ENCODE results near the gene USP28. TPM values are rescaled to one million over a fixed set of nuclear protein-coding genes. Genes with fewer than 3 reads are reported as not detected.
"Not testable (repeated sequence)": the region's sequence is repeated elsewhere in the genome, so short reads cannot be mapped to it uniquely, and the experiment has no call there.

Gene USP28
- total RNA-seq, 1 donor from 2014 or later = 25.6 TPM

- not testable (repeated sequence) for DNase-seq (ENCODE audit: extremely low read depth, low read depth, low spot score)
Observed at GRCh38 chr11:113879446-113879845, 4.1 kb upstream of the USP28 start.

- no peak for DNase-seq (ENCODE audit: extremely low read depth, low read depth, low spot score)
Observed at GRCh38 chr11:113877670-113878055, 2.3 kb upstream of the USP28 start.

- no peak for DNase-seq (ENCODE audit: extremely low read depth, low read depth, low spot score)
Observed at GRCh38 chr11:113876798-113877669, 1.7 kb upstream of the USP28 start.

- no peak for DNase-seq (ENCODE audit: extremely low read depth, low read depth, low spot score)
Observed at GRCh38 chr11:113876074-113876797, 864 bp upstream of the USP28 start.

- no peak for DNase-seq (ENCODE audit: extremely low read depth, low read depth, low spot score)
Observed at GRCh38 chr11:113874581-113875233, 665 bp downstream of the USP28 start.

GRCh38 chr11:113874096-113874495 lies 1.3 kb downstream of the USP28 start:
- DNase-seq (ENCODE audit: extremely low read depth, low read depth, low spot score) = no peak

- no peak for DNase-seq (ENCODE audit: extremely low read depth, low read depth, low spot score)
Observed at GRCh38 chr11:113873236-113873626, 2.1 kb downstream of the USP28 start.

GRCh38 chr11:113871336-113871735 lies 4.0 kb downstream of the USP28 start:
- DNase-seq (ENCODE audit: extremely low read depth, low read depth, low spot score) = no peak

GRCh38 chr11:113867843-113868503 lies 7.4 kb downstream of the USP28 start:
- DNase-seq (ENCODE audit: extremely low read depth, low read depth, low spot score) = no peak

GRCh38 chr11:113865873-113866272 lies 9.5 kb downstream of the USP28 start:
- DNase-seq (ENCODE audit: extremely low read depth, low read depth, low spot score) = no peak

- DNase-seq (ENCODE audit: extremely low read depth, low read depth, low spot score) = no peak
Observed at GRCh38 chr11:113864410-113864809, 11.0 kb downstream of the USP28 start.

GRCh38 chr11:113862435-113862834 lies 12.9 kb downstream of the USP28 start:
- no peak for DNase-seq (ENCODE audit: extremely low read depth, low read depth, low spot score)

GRCh38 chr11:113859665-113860064 lies 15.7 kb downstream of the USP28 start:
- no peak for DNase-seq (ENCODE audit: extremely low read depth, low read depth, low spot score)

GRCh38 chr11:113856966-113857759 lies 18.2 kb downstream of the USP28 start:
- DNase-seq (ENCODE audit: extremely low read depth, low read depth, low spot score) = no peak

- no peak for DNase-seq (ENCODE audit: extremely low read depth, low read depth, low spot score)
Observed at GRCh38 chr11:113855803-113856202, 19.6 kb downstream of the USP28 start.

- no peak for DNase-seq (ENCODE audit: extremely low read depth, low read depth, low spot score)
Observed at GRCh38 chr11:113850188-113850587, 25.2 kb downstream of the USP28 start.

GRCh38 chr11:113849713-113850112 lies 25.7 kb downstream of the USP28 start:
- DNase-seq (ENCODE audit: extremely low read depth, low read depth, low spot score) = no peak

- no peak for DNase-seq (ENCODE audit: extremely low read depth, low read depth, low spot score)
Observed at GRCh38 chr11:113847580-113847979, 27.8 kb downstream of the USP28 start.

- DNase-seq (ENCODE audit: extremely low read depth, low read depth, low spot score) = no peak
Observed at GRCh38 chr11:113847111-113847510, 28.3 kb downstream of the USP28 start.

GRCh38 chr11:113841691-113842090 lies 33.7 kb downstream of the USP28 start:
- DNase-seq (ENCODE audit: extremely low read depth, low read depth, low spot score) = no peak

Data from glomerular endothelial cell (primary cell).